K562 (cell line): ENCODE measurements around the gene AEN.

ENCODE experiments used
- BCLAF1 ChIP-seq, 2 experiments: fragments of 450-650 bp in 1 of 2; IDR thresholded peaks; 2 replicates each; pipeline ENCODE4 v1.6.1; 2011 to 2017; ENCODE audit warnings: low read depth in 2 of 2, antibody characterized with exemption in 1 of 2, borderline replicate concordance in 1 of 2, low read length in 1 of 2, mild to moderate bottlenecking in 1 of 2, mixed read lengths in 1 of 2; ENCODE audit not compliant: control insufficient read depth in 1 of 2
- BHLHE40 ChIP-seq: IDR thresholded peaks from 2 replicates; pipeline ENCODE4 v1.6.1; 2011; ENCODE audit warnings: low read length, improper control_type of control experiment
- CHD2 ChIP-seq: IDR thresholded peaks from 2 replicates; pipeline ENCODE4 v1.6.1; 2011; ENCODE audit warnings: low read depth, low read length
- CTCF ChIP-seq, 3 experiments: IDR thresholded peaks in 2 of 3; conservative IDR thresholded peaks in 1 of 3; 2 replicates each; pipeline ENCODE4 v1.5.1; 2011 to 2012; ENCODE audit warnings: low read length in 3 of 3, mild to moderate bottlenecking in 3 of 3, control low read depth in 2 of 3, improper control_type of control experiment in 1 of 3, inconsistent platforms in 1 of 3, low read depth in 1 of 3, mixed read lengths in 1 of 3, moderate library complexity in 1 of 3; ENCODE audit not compliant: insufficient read depth in 2 of 3
- HMGXB4 ChIP-seq: sonication (generic); formaldehyde crosslinking; IDR thresholded peaks from 2 replicates; pipeline ENCODE4 v1.8.1; 2023; ENCODE audit warnings: mild to moderate bottlenecking, missing genetic modification reagents
- PATZ1 ChIP-seq: fragments of 250-450 bp; sonication (Bioruptor Pico); IDR thresholded peaks from 2 replicates; pipeline ENCODE4 v1.5.0; 2020; ENCODE audit warnings: mild to moderate bottlenecking, borderline replicate concordance
- POLR2AphosphoS5 ChIP-seq: IDR thresholded peaks from 2 replicates; pipeline ENCODE4 v1.6.1; 2011; ENCODE audit warnings: mild to moderate bottlenecking, low read depth, low read length, moderate library complexity; ENCODE audit not compliant: control insufficient read depth, insufficient read depth
- SIN3A ChIP-seq, 2 experiments: fragments of 150-350 bp in 1 of 2; IDR thresholded peaks; 2 replicates each; pipeline ENCODE4 v1.6.1; 2011 to 2016; ENCODE audit warnings: borderline replicate concordance in 2 of 2, low read depth in 2 of 2, low read length in 2 of 2, mild to moderate bottlenecking in 2 of 2, moderate library complexity in 2 of 2; ENCODE audit not compliant: control insufficient read depth in 1 of 2
- SIX5 ChIP-seq, 2 experiments: IDR thresholded peaks; 2 replicates each; pipeline ENCODE4 v1.6.1; 2011; ENCODE audit warnings: low read length in 2 of 2, borderline replicate concordance in 1 of 2, low read depth in 1 of 2, mild to moderate bottlenecking in 1 of 2, moderate library complexity in 1 of 2; ENCODE audit not compliant: insufficient read depth in 1 of 2
- TFAP4 ChIP-seq: sonication (generic); formaldehyde crosslinking; IDR thresholded peaks from 2 replicates; pipeline ENCODE4 v1.8.0; 2022; ENCODE audit warnings: missing genetic modification reagents, mild to moderate bottlenecking, moderate library complexity, borderline replicate concordance
- ZNF121 ChIP-seq: sonication (generic); formaldehyde crosslinking; conservative IDR thresholded peaks from 2 replicates; pipeline ENCODE4 v1.8.0; 2022; ENCODE audit warnings: missing genetic modification reagents

GRCh38 chr15:88617031-88617722 is 4.0 kb upstream of the AEN start:
- TF ChIP-seq CTCF (IDR thresholded peaks at IDR 0.05 in 2 of 3, conservative IDR thresholded peaks at IDR 0.05 in 1 of 3; ENCODE audit: insufficient read depth in 2 of 3, low read depth in 1 of 3, low read length in 3 of 3) (no peak), BHLHE40 (no peak), PATZ1 (CRISPR knock-in tag) (no peak), TFAP4 (CRISPR knock-in tag) (no peak), HMGXB4 (no peak), POLR2AphosphoS5 (no peak), BCLAF1 (IDR thresholded peaks at IDR 0.05; ENCODE audit: borderline replicate concordance in 1 of 2, control insufficient read depth in 1 of 2, low read depth in 2 of 2, low read length in 1 of 2) (no peak), CHD2 (no peak), SIX5 (IDR thresholded peaks at IDR 0.05; ENCODE audit: borderline replicate concordance in 1 of 2, insufficient read depth in 1 of 2, low read depth in 1 of 2, low read length in 2 of 2) (no peak), SIN3A (IDR thresholded peaks at IDR 0.05; ENCODE audit: borderline replicate concordance in 2 of 2, control insufficient read depth in 1 of 2, low read depth in 2 of 2, low read length in 2 of 2) (no peak), ZNF121 (CRISPR knock-in tag) (peak; percentile 77)
